ENCODE data around the gene MSRB2. TPM values are rescaled to one million over a fixed set of nuclear protein-coding genes. Genes with fewer than 3 reads are reported as not detected.

MSRB2 gene
- total RNA-seq, 1 experiment from 2014 or later, result 9.6 TPM

DNA sequence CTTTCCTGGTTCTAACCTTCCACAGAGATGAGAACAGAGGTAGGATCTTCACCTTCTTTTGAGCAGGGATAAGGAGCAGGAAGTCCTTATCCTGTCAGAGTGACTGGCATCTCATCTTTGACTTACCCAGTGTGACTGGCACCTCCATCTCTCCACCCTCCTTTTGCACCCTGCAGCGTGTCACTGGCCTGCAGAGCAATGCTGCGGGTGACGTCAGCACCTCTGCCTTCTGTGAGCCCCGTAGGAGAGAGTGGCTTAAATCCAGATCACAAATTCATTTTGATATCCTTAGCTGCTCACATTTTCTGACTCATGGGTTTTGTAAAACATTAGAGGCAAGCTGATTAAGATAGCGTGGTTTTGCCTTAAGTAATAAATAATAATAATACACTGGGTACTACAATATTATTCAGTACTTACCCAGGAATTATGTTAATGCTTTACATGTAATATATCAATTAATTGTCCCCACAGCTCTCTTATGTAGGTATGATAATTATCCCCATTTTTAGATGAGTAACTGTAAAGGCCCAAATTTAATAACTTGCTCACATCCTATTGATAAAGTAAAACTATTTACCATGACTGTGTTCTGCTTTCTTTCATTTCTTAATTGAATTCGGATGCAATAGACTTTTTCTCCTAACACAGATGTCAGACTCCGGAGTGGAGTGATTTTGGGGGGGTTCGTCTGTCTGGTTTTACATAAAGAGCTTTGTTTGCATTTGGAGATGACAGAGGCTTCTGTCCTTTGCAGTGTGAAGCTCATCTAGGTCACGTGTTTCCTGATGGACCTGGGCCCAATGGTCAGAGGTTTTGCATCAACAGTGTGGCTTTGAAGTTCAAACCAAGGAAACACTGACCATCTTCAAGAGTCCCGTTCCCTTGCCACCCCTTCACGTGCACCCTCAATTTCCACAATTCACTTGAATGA is 24.9 kb downstream of the MSRB2 start:
- CTCF ChIA-PET, result no interaction called here
- Mint-ChIP-seq H3K4me3 (no peak overlapping the region), H3K4me1 (no peaks in the 10 kb centered on the region), H3K27me3 (ENCODE audit: low read depth) (no peaks in the 10 kb centered on the region), H3K36me3 (no peaks in the 10 kb centered on the region; the same call in 1 of the 2 replicates), H3K9me3 (peaks cover 8% of the 10 kb centered on the region), H3K27ac (no peak overlapping the region)
- no peak for ATAC-seq
- POLR2A ChIA-PET, result no interaction called here
- DNase-seq (ENCODE audit: low spot score), result no peak
- TF ChIP-seq CREM (CRISPR knock-in tag; IDR thresholded peaks at IDR 0.05) (no peak), GABPB1 (CRISPR knock-in tag; IDR thresholded peaks at IDR 0.05) (no peak), ZNF121 (CRISPR knock-in tag; IDR thresholded peaks at IDR 0.05) (no peak), GTF2I (CRISPR knock-in tag; conservative IDR thresholded peaks at IDR 0.05) (no peak)
- TF ChIP-seq, protein P1, sequence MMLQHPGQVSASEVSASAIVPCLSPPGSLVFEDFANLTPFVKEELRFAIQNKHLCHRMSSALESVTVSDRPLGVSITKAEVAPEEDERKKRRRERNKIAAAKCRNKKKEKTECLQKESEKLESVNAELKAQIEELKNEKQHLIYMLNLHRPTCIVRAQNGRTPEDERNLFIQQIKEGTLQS (CRISPR knock-in tag; conservative IDR thresholded peaks at IDR 0.05), result no peak
- TF ChIP-seq, protein P2, sequence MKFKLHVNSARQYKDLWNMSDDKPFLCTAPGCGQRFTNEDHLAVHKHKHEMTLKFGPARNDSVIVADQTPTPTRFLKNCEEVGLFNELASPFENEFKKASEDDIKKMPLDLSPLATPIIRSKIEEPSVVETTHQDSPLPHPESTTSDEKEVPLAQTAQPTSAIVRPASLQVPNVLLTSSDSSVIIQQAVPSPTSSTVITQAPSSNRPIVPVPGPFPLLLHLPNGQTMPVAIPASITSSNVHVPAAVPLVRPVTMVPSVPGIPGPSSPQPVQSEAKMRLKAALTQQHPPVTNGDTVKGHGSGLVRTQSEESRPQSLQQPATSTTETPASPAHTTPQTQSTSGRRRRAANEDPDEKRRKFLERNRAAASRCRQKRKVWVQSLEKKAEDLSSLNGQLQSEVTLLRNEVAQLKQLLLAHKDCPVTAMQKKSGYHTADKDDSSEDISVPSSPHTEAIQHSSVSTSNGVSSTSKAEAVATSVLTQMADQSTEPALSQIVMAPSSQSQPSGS (CRISPR knock-in tag; IDR thresholded peaks at IDR 0.05; ENCODE audit: borderline replicate concordance, low read depth), result no peak
- TF ChIP-seq, protein P3, sequence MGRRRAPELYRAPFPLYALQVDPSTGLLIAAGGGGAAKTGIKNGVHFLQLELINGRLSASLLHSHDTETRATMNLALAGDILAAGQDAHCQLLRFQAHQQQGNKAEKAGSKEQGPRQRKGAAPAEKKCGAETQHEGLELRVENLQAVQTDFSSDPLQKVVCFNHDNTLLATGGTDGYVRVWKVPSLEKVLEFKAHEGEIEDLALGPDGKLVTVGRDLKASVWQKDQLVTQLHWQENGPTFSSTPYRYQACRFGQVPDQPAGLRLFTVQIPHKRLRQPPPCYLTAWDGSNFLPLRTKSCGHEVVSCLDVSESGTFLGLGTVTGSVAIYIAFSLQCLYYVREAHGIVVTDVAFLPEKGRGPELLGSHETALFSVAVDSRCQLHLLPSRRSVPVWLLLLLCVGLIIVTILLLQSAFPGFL (CRISPR knock-in tag; IDR thresholded peaks at IDR 0.05; ENCODE audit: borderline replicate concordance), result no peak
- TF ChIP-seq, protein P4, sequence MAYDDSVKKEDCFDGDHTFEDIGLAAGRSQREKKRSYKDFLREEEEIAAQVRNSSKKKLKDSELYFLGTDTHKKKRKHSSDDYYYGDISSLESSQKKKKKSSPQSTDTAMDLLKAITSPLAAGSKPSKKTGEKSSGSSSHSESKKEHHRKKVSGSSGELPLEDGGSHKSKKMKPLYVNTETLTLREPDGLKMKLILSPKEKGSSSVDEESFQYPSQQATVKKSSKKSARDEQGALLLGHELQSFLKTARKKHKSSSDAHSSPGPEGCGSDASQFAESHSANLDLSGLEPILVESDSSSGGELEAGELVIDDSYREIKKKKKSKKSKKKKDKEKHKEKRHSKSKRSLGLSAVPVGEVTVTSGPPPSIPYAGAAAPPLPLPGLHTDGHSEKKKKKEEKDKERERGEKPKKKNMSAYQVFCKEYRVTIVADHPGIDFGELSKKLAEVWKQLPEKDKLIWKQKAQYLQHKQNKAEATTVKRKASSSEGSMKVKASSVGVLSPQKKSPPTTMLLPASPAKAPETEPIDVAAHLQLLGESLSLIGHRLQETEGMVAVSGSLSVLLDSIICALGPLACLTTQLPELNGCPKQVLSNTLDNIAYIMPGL (CRISPR knock-in tag; IDR thresholded peaks at IDR 0.05), result no peak
- TF ChIP-seq, protein P5, sequence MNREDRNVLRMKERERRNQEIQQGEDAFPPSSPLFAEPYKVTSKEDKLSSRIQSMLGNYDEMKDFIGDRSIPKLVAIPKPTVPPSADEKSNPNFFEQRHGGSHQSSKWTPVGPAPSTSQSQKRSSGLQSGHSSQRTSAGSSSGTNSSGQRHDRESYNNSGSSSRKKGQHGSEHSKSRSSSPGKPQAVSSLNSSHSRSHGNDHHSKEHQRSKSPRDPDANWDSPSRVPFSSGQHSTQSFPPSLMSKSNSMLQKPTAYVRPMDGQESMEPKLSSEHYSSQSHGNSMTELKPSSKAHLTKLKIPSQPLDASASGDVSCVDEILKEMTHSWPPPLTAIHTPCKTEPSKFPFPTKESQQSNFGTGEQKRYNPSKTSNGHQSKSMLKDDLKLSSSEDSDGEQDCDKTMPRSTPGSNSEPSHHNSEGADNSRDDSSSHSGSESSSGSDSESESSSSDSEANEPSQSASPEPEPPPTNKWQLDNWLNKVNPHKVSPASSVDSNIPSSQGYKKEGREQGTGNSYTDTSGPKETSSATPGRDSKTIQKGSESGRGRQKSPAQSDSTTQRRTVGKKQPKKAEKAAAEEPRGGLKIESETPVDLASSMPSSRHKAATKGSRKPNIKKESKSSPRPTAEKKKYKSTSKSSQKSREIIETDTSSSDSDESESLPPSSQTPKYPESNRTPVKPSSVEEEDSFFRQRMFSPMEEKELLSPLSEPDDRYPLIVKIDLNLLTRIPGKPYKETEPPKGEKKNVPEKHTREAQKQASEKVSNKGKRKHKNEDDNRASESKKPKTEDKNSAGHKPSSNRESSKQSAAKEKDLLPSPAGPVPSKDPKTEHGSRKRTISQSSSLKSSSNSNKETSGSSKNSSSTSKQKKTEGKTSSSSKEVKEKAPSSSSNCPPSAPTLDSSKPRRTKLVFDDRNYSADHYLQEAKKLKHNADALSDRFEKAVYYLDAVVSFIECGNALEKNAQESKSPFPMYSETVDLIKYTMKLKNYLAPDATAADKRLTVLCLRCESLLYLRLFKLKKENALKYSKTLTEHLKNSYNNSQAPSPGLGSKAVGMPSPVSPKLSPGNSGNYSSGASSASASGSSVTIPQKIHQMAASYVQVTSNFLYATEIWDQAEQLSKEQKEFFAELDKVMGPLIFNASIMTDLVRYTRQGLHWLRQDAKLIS (CRISPR knock-in tag; IDR thresholded peaks at IDR 0.05; ENCODE audit: borderline replicate concordance), result no peak
- TF ChIP-seq, protein P6, sequence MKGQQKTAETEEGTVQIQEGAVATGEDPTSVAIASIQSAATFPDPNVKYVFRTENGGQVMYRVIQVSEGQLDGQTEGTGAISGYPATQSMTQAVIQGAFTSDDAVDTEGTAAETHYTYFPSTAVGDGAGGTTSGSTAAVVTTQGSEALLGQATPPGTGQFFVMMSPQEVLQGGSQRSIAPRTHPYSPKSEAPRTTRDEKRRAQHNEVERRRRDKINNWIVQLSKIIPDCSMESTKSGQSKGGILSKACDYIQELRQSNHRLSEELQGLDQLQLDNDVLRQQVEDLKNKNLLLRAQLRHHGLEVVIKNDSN (CRISPR knock-in tag; IDR thresholded peaks at IDR 0.05), result no peak
- TF ChIP-seq, protein P7, sequence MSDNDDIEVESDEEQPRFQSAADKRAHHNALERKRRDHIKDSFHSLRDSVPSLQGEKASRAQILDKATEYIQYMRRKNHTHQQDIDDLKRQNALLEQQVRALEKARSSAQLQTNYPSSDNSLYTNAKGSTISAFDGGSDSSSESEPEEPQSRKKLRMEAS (CRISPR knock-in tag; IDR thresholded peaks at IDR 0.05), result no peak

- no peak overlapping the region for H3K27ac Mint-ChIP-seq
- H3K36me3 Mint-ChIP-seq, result no peaks in the 10 kb centered on the region; the same call in 1 of the 2 replicates
- no peak for DNase-seq (ENCODE audit: low spot score)
- peaks cover 8% of the 10 kb centered on the region for H3K9me3 Mint-ChIP-seq
- ChIA-PET POLR2A (no interaction called here), CTCF (no interaction called here)
- no peak for ATAC-seq
- no peaks in the 10 kb centered on the region for H3K4me1 Mint-ChIP-seq
- no peaks in the 10 kb centered on the region for H3K27me3 Mint-ChIP-seq (ENCODE audit: low read depth)
- TF ChIP-seq, protein P8, sequence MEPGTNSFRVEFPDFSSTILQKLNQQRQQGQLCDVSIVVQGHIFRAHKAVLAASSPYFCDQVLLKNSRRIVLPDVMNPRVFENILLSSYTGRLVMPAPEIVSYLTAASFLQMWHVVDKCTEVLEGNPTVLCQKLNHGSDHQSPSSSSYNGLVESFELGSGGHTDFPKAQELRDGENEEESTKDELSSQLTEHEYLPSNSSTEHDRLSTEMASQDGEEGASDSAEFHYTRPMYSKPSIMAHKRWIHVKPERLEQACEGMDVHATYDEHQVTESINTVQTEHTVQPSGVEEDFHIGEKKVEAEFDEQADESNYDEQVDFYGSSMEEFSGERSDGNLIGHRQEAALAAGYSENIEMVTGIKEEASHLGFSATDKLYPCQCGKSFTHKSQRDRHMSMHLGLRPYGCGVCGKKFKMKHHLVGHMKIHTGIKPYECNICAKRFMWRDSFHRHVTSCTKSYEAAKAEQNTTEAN (CRISPR knock-in tag; IDR thresholded peaks at IDR 0.05), result no peak
- TF ChIP-seq SMAD3 (CRISPR knock-in tag; IDR thresholded peaks at IDR 0.05; ENCODE audit: borderline replicate concordance) (no peak), MXD4 (CRISPR knock-in tag; IDR thresholded peaks at IDR 0.05; ENCODE audit: borderline replicate concordance) (no peak), NFATC4 (CRISPR knock-in tag; IDR thresholded peaks at IDR 0.05) (no peak), TCF7 (CRISPR knock-in tag; IDR thresholded peaks at IDR 0.05; ENCODE audit: low read depth) (no peak), ZNF232 (CRISPR knock-in tag; IDR thresholded peaks at IDR 0.05) (no peak), NR3C1 (CRISPR knock-in tag; conservative IDR thresholded peaks at IDR 0.05; ENCODE audit: low read depth) (no peak), CREB1 (CRISPR knock-in tag; IDR thresholded peaks at IDR 0.05) (no peak)
- TF ChIP-seq, protein P6 (CRISPR knock-in tag; IDR thresholded peaks at IDR 0.05), result no peak
- TF ChIP-seq, protein P9, sequence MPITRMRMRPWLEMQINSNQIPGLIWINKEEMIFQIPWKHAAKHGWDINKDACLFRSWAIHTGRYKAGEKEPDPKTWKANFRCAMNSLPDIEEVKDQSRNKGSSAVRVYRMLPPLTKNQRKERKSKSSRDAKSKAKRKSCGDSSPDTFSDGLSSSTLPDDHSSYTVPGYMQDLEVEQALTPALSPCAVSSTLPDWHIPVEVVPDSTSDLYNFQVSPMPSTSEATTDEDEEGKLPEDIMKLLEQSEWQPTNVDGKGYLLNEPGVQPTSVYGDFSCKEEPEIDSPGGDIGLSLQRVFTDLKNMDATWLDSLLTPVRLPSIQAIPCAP (CRISPR knock-in tag; IDR thresholded peaks at IDR 0.05), result no peak
- no peak overlapping the region for H3K4me3 Mint-ChIP-seq
Observed at GRCh38 chr10:23121135-23121534, 25.8 kb downstream of the MSRB2 start.

Data from WTC11 (cell line).